ENCODE data around the gene NXPE4. TPM values are rescaled to one million over a fixed set of nuclear protein-coding genes. Genes with fewer than 3 reads are reported as not detected.
"Not testable (repeated sequence)": the region's sequence is repeated elsewhere in the genome, so short reads cannot be mapped to it uniquely, and the experiment has no call there.

The NXPE4 gene
- total RNA-seq, 2 donors from 2014 or later = not detected

GRCh38 chr11:114612686-114613085, 17.1 kb upstream of the NXPE4 start:
- Mint-ChIP-seq H3K9me3 (peaks cover 92% of the 10 kb centered on the region), H3K27ac (no peak overlapping the region), H3K4me1 (no peaks in the 10 kb centered on the region), H3K36me3 (ENCODE audit: low read depth) (no peaks in the 10 kb centered on the region), H3K27me3 (ENCODE audit: insufficient read depth) (no peaks in the 10 kb centered on the region), H3K4me3 (no peak overlapping the region)
- 90 to 94% methylated on average over 6 to 9 of the region's 9 CpGs for WGBS, 2 experiments (ENCODE audit: insufficient coverage in 1 of 2, insufficient read length in 1 of 2)
- no peak for TF ChIP-seq CTCF (conservative IDR thresholded peaks at IDR 0.05)
- H3K27me3 ChIP-seq (ENCODE audit: control insufficient read depth, insufficient read depth, low read length, poor library complexity, severe bottlenecking) = no peaks in the 10 kb centered on the region
- no peaks in the 10 kb centered on the region for H3K4me1 ChIP-seq (ENCODE audit: control insufficient read depth, insufficient read depth, low read length)
- H3K36me3 ChIP-seq (ENCODE audit: control insufficient read depth, insufficient read depth, low read length) = no peaks in the 10 kb centered on the region
- no peak for DNase-seq
- peaks cover 95% of the 10 kb centered on the region for H3K9me3 ChIP-seq (ENCODE audit: control insufficient read depth, low read length)
- no peak overlapping the region for H3K9ac ChIP-seq (ENCODE audit: extremely low read depth, low read length, poor library complexity, severe bottlenecking)
- no peak overlapping the region for H3K4me3 ChIP-seq (ENCODE audit: low read length)
- no peak overlapping the region for H3K27ac ChIP-seq (ENCODE audit: low read depth, low read length)

- H3K27ac Mint-ChIP-seq; H3K4me1 ChIP-seq (ENCODE audit: control insufficient read depth, insufficient read depth, low read length); H3K4me3 Mint-ChIP-seq; H3K27me3 Mint-ChIP-seq (ENCODE audit: insufficient read depth); H3K4me3 ChIP-seq (ENCODE audit: low read length); H3K9ac ChIP-seq (ENCODE audit: extremely low read depth, low read length, poor library complexity, severe bottlenecking); H3K36me3 Mint-ChIP-seq (ENCODE audit: low read depth); H3K27ac ChIP-seq (ENCODE audit: low read depth, low read length); DNase-seq; H3K36me3 ChIP-seq (ENCODE audit: control insufficient read depth, insufficient read depth, low read length); H3K27me3 ChIP-seq (ENCODE audit: control insufficient read depth, insufficient read depth, low read length, poor library complexity, severe bottlenecking); H3K4me1 Mint-ChIP-seq: not testable (repeated sequence)
- H3K9me3 ChIP-seq (ENCODE audit: control insufficient read depth, low read length) = peaks cover 95% of the 10 kb centered on the region
- 89 to 91% methylated on average over 8 to 9 of the region's 9 CpGs for WGBS, 2 experiments (ENCODE audit: insufficient coverage in 1 of 2, insufficient read length in 1 of 2)
- H3K9me3 Mint-ChIP-seq = peaks cover 92% of the 10 kb centered on the region
Observed at GRCh38 chr11:114612199-114612598, 16.6 kb upstream of the NXPE4 start.

- Histone ChIP-seq H3K27ac (ENCODE audit: low read depth, low read length) (no peak overlapping the region), H3K9ac (ENCODE audit: extremely low read depth, low read length, poor library complexity, severe bottlenecking) (no peak overlapping the region), H3K27me3 (ENCODE audit: control insufficient read depth, insufficient read depth, low read length, poor library complexity, severe bottlenecking) (no peaks in the 10 kb centered on the region), H3K9me3 (ENCODE audit: control insufficient read depth, low read length) (peaks cover 95% of the 10 kb centered on the region), H3K4me3 (ENCODE audit: low read length) (no peak overlapping the region), H3K36me3 (ENCODE audit: control insufficient read depth, insufficient read depth, low read length) (no peaks in the 10 kb centered on the region), H3K4me1 (ENCODE audit: control insufficient read depth, insufficient read depth, low read length) (no peaks in the 10 kb centered on the region)
- Mint-ChIP-seq H3K9me3 (peaks cover 87% of the 10 kb centered on the region), H3K4me3 (no peak overlapping the region), H3K27me3 (ENCODE audit: insufficient read depth) (no peaks in the 10 kb centered on the region), H3K36me3 (ENCODE audit: low read depth) (no peaks in the 10 kb centered on the region), H3K4me1 (no peaks in the 10 kb centered on the region), H3K27ac (no peak overlapping the region)
- WGBS, 2 experiments (ENCODE audit: insufficient coverage in 1 of 2, insufficient read length in 1 of 2) = 90 to 95% methylated on average over 17 to 18 of the region's 18 CpGs
- peak; percentile 9 for DNase-seq
- TF ChIP-seq CTCF (conservative IDR thresholded peaks at IDR 0.05) = peak; percentile 43
Observed at GRCh38 chr11:114610984-114611944, 15.7 kb upstream of the NXPE4 start.
